ENCODE measurements around the gene MKRN3.

- TF ChIP-seq CTCF (IDR thresholded peaks at IDR 0.05) (no peak), POLR2A (IDR thresholded peaks at IDR 0.05) (no peak)
Observed at GRCh38 chr15:23516866-23517265, 48.6 kb upstream of the MKRN3 start.

Data from prostate gland (tissue), 2 donors.